SK-N-SH (cell line): ENCODE results near the gene CCDC88C. TPM values are rescaled to one million over a fixed set of nuclear protein-coding genes. Genes with fewer than 3 reads are reported as not detected.

Source experiments
- CTCF ChIA-PET: fragments of 300-600, 350-600 bp; formaldehyde crosslinking; extraction: SDS; loops from one replicate; lab custom pipeline; 2021; lab: Yijun Ruan, JAX
- POLR2A ChIA-PET: fragments of 350-600 bp; sonication (Branson Sonifier 250); formaldehyde crosslinking; extraction: SDS; loops from one replicate; lab custom pipeline; 2020; ENCODE audit warnings: antibody characterized with exemption, inconsistent platforms; lab: Yijun Ruan, JAX
- DNase-seq: peaks from one replicate; pipeline ENCODE4 v3.0.0; 2012
- H2AFZ ChIP-seq: fragments of 200-600 bp; sonication (generic); 2 replicates; pipeline ENCODE4 v1.8.1; 2016; ENCODE audit warnings: antibody characterized with exemption, mild to moderate bottlenecking, low read depth
- H3F3A ChIP-seq: fragments of 200-600 bp; sonication (generic); replicated peaks from 2 replicates; pipeline ENCODE3; 2016; ENCODE audit warnings: antibody characterized with exemption, mild to moderate bottlenecking; ENCODE audit not compliant: insufficient read depth
- H3K27ac ChIP-seq, 2 experiments: fragments of 200-500 bp in 1 of 2; fragments of 200-600 bp in 1 of 2; sonication (Bioruptor generic) in 1 of 2; sonication (generic), shearing (Covaris generic) in 1 of 2; 2 replicates each; pipeline versions ENCODE4 v1.5.1 to v1.6.1; 2014 to 2016; ENCODE audit warnings: low read depth in 2 of 2, inconsistent platforms in 1 of 2, low read length in 1 of 2, mild to moderate bottlenecking in 1 of 2, mixed read lengths in 1 of 2
- H3K27me3 ChIP-seq: fragments of 200-600 bp; sonication (generic), shearing (Covaris generic); 2 replicates; pipeline ENCODE4 v1.6.1; 2016; ENCODE audit warnings: mixed run types; ENCODE audit not compliant: insufficient read depth
- H3K36me3 ChIP-seq, 2 experiments: fragments of 200-500 bp in 1 of 2; fragments of 200-600 bp in 1 of 2; sonication (Bioruptor generic) in 1 of 2; sonication (generic) in 1 of 2; replicated peaks in 1 of 2; 2 replicates each; pipeline versions ENCODE3 to v1.5.1; 2014 to 2016; ENCODE audit warnings: low read length in 1 of 2, mild to moderate bottlenecking in 1 of 2; ENCODE audit not compliant: insufficient read depth in 2 of 2, control insufficient read depth in 1 of 2
- H3K4me1 ChIP-seq, 2 experiments: fragments of 200-500 bp in 1 of 2; fragments of 200-600 bp in 1 of 2; sonication (Bioruptor generic) in 1 of 2; sonication (generic), shearing (Covaris generic) in 1 of 2; 2 replicates each; pipeline versions ENCODE4 v1.5.1 to v1.6.1; 2014 to 2016; ENCODE audit warnings: low read depth in 1 of 2, low read length in 1 of 2, mixed run types in 1 of 2; ENCODE audit not compliant: insufficient read depth in 2 of 2, control insufficient read depth in 1 of 2
- H3K4me2 ChIP-seq: fragments of 200-600 bp; sonication (generic), shearing (Covaris generic); 2 replicates; pipeline ENCODE4 v1.6.1; 2017; ENCODE audit warnings: mixed run types
- H3K4me3 ChIP-seq, 2 experiments: fragments of 200-500 bp in 1 of 2; fragments of 200-600 bp in 1 of 2; sonication (Bioruptor generic) in 1 of 2; sonication (generic), shearing (Covaris generic) in 1 of 2; 2 replicates each; pipeline versions ENCODE4 v1.5.1 to v1.8.1; 2014 to 2016; ENCODE audit warnings: low read depth in 2 of 2, inconsistent platforms in 1 of 2, low read length in 1 of 2, mild to moderate bottlenecking in 1 of 2, mixed read lengths in 1 of 2, moderate library complexity in 1 of 2
- H3K79me2 ChIP-seq: fragments of 200-600 bp; sonication (generic); 2 replicates; pipeline ENCODE4 v1.8.1; 2017; ENCODE audit warnings: mild to moderate bottlenecking; ENCODE audit not compliant: insufficient read depth
- H3K9ac ChIP-seq: fragments of 200-600 bp; sonication (generic); 2 replicates; pipeline ENCODE4 v1.6.1; 2017; ENCODE audit warnings: mixed run types
- H3K9me2 ChIP-seq: fragments of 200-600 bp; sonication (generic); 2 replicates; pipeline ENCODE4 v1.6.1; 2017; ENCODE audit warnings: mixed run types
- H3K9me3 ChIP-seq: fragments of 200-600 bp; sonication (generic); 2 replicates; pipeline ENCODE4 v1.6.1; 2017; ENCODE audit warnings: mixed run types, mild to moderate bottlenecking, moderate library complexity
- H4K20me1 ChIP-seq: fragments of 200-600 bp; sonication (generic); 2 replicates; pipeline ENCODE4 v1.6.1; 2017; ENCODE audit warnings: mild to moderate bottlenecking, mixed run types; ENCODE audit not compliant: insufficient read depth
- CHD2 ChIP-seq: fragments of 150-350 bp; IDR thresholded peaks from 2 replicates; pipeline ENCODE4 v1.6.1; 2018; ENCODE audit warnings: low read length; ENCODE audit not compliant: partially characterized antibody
- ELF1 ChIP-seq: IDR thresholded peaks from 2 replicates; pipeline ENCODE4 v1.4.0; 2012
- EP300 ChIP-seq, 2 experiments: IDR thresholded peaks; 2 replicates each; pipeline versions ENCODE4 v1.4.0 to v1.6.1; 2012; ENCODE audit warnings: borderline replicate concordance in 1 of 2, low read depth in 1 of 2, low read length in 1 of 2
- FOSL2 ChIP-seq: IDR thresholded peaks from 2 replicates; pipeline ENCODE4 v1.4.0; 2012; ENCODE audit warnings: low read depth, mild to moderate bottlenecking, moderate library complexity, borderline replicate concordance
- FOXJ3 ChIP-seq: sonication (generic); formaldehyde crosslinking; IDR thresholded peaks from 2 replicates; pipeline ENCODE4 v1.5.1; 2020; ENCODE audit warnings: mild to moderate bottlenecking, missing genetic modification reagents
- GABPA ChIP-seq: IDR thresholded peaks from 2 replicates; pipeline ENCODE4 v1.4.0; 2012; ENCODE audit warnings: low read depth, mild to moderate bottlenecking
- IRF3 ChIP-seq: fragments of 150-350 bp; IDR thresholded peaks from 2 replicates; pipeline ENCODE4 v1.6.1; 2016; ENCODE audit warnings: mild to moderate bottlenecking, low read depth, low read length
- JUND ChIP-seq: IDR thresholded peaks from 2 replicates; pipeline ENCODE4 v1.4.0; 2012
- MAX ChIP-seq: IDR thresholded peaks from 2 replicates; pipeline ENCODE4 v1.4.0; 2012; ENCODE audit warnings: low read depth
- NRF1 ChIP-seq: IDR thresholded peaks from 2 replicates; pipeline ENCODE4 v1.6.1; 2012; ENCODE audit warnings: low read depth, mild to moderate bottlenecking, low read length
- POLR2AphosphoS5 ChIP-seq: IDR thresholded peaks from 2 replicates; pipeline ENCODE4 v1.6.1; 2012; ENCODE audit warnings: low read depth, low read length
- RCOR1 ChIP-seq: fragments of 150-350 bp; IDR thresholded peaks from 2 replicates; pipeline ENCODE4 v1.6.1; 2017; ENCODE audit warnings: antibody characterized with exemption, low read length
- REST ChIP-seq: IDR thresholded peaks from 2 replicates; pipeline ENCODE4 v1.6.1; 2012; ENCODE audit warnings: mild to moderate bottlenecking, low read depth, low read length, moderate library complexity
- RFX5 ChIP-seq: IDR thresholded peaks from 2 replicates; pipeline ENCODE4 v1.6.1; 2012; ENCODE audit warnings: mild to moderate bottlenecking, improper control_type of control experiment, low read length
- RXRA ChIP-seq: IDR thresholded peaks from 2 replicates; pipeline ENCODE4 v1.4.0; 2012; ENCODE audit warnings: low read depth, mild to moderate bottlenecking, borderline replicate concordance
- SIN3A ChIP-seq: IDR thresholded peaks from 2 replicates; pipeline ENCODE4 v1.6.1; 2012; ENCODE audit warnings: low read depth, mild to moderate bottlenecking, low read length, moderate library complexity, borderline replicate concordance
- SMC3 ChIP-seq: IDR thresholded peaks from 2 replicates; pipeline ENCODE4 v1.6.1; 2012; ENCODE audit warnings: low read depth, low read length, improper control_type of control experiment
- TAF1 ChIP-seq: IDR thresholded peaks from 2 replicates; pipeline ENCODE4 v1.6.1; 2012; ENCODE audit warnings: low read depth, mild to moderate bottlenecking, low read length, moderate library complexity, borderline replicate concordance
- YY1 ChIP-seq: IDR thresholded peaks from 2 replicates; pipeline ENCODE4 v1.4.0; 2012; ENCODE audit warnings: low read depth, mild to moderate bottlenecking
- WGBS: methylation state at CpG from one replicate; pipeline ENCODE4 v1.1.6; 2017; ENCODE audit warnings: low lambda C conversion rate; 5-methylcytosine and 5-hydroxymethylcytosine counted together
- polyA plus RNA-seq, 3 experiments: library from polyadenylated mRNA; depleted of rRNA; stranded (reverse); fragments of >200 nt; gene quantifications; 2 replicates each; pipeline ENCODE4 v1.2.3, GENCODE V29; 2012
- TF ChIP-seq, protein P1 (sequence below): IDR thresholded peaks from 2 replicates; pipeline ENCODE4; 2012

CCDC88C gene
- polyA plus RNA-seq, 1 of the 3 experiments (the other 2 are of a cell fraction) = 0.39 TPM

DNA sequence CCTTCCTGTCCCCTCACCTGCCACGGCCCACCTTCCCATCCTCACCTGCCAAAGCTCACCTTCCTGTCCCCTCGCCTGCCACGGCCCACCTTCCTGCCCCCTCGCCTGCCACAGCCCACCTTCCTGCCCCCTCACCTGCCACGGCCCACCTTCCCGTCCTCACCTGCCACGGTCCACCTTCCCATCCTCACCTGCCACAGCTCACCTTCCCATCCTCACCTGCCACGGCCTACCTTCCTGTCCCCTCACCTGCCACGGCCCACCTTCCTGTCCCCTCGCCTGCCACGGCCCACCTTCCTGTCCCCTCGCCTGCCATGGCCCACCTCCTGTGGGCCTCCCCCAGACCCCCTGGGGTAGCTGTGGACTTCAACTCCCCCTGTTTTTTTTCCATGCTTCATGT lies 124.3 kb downstream of the CCDC88C start:
- no peak overlapping the region for H3K9ac ChIP-seq
- TF ChIP-seq FOSL2 = no peak
- TF ChIP-seq POLR2AphosphoS5 = no peak
- no peak for TF ChIP-seq NRF1
- TF ChIP-seq EP300 (IDR thresholded peaks at IDR 0.05; ENCODE audit: borderline replicate concordance in 1 of 2, low read depth in 1 of 2, low read length in 1 of 2) = no peak
- TF ChIP-seq RFX5 = no peak
- TF ChIP-seq, protein P1, sequence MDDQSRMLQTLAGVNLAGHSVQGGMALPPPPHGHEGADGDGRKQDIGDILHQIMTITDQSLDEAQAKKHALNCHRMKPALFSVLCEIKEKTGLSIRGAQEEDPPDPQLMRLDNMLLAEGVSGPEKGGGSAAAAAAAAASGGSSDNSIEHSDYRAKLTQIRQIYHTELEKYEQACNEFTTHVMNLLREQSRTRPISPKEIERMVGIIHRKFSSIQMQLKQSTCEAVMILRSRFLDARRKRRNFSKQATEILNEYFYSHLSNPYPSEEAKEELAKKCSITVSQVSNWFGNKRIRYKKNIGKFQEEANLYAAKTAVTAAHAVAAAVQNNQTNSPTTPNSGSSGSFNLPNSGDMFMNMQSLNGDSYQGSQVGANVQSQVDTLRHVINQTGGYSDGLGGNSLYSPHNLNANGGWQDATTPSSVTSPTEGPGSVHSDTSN = no peak
- no peak for TF ChIP-seq RCOR1
- TF ChIP-seq ELF1 = no peak
- no peak for TF ChIP-seq CHD2
- TF ChIP-seq, all 33 proteins: peak for 0
- no peak for DNase-seq
- Histone ChIP-seq H4K20me1 (no peaks in the 10 kb centered on the region), H3K4me2 (no peak overlapping the region), H3K27me3 (no peaks in the 10 kb centered on the region), H3K36me3 (no peaks in the 10 kb centered on the region), H3K4me3 (no peak overlapping the region), H3K9me3 (no peaks in the 10 kb centered on the region), H3F3A (no peaks in the 10 kb centered on the region), H3K4me1 (no peaks in the 10 kb centered on the region), H3K79me2 (no peaks in the 10 kb centered on the region), H2AFZ (no peak overlapping the region), H3K9me2 (no peaks in the 10 kb centered on the region), H3K27ac (no peak overlapping the region)
- ChIA-PET CTCF (interaction anchor here (0.6 to 18.4 kb wide), 3 partner anchors 16 to 118 kb away, joined by 4 to 391 read pairs (median 4); no protein-coding TSS in a partner anchor), POLR2A (no interaction called here)
- WGBS = 45% methylated on average over 12 of the region's 12 CpGs

GRCh38 chr14:91292491-91292890 lies 125.1 kb downstream of the CCDC88C start:
- Histone ChIP-seq H3K4me3 (no peak overlapping the region), H3K36me3 (no peaks in the 10 kb centered on the region), H4K20me1 (no peaks in the 10 kb centered on the region), H3K27me3 (no peaks in the 10 kb centered on the region), H3K27ac (no peak overlapping the region), H3K79me2 (no peaks in the 10 kb centered on the region), H3K9me3 (no peaks in the 10 kb centered on the region), H3K9me2 (no peaks in the 10 kb centered on the region), H3F3A (no peaks in the 10 kb centered on the region), H2AFZ (no peak overlapping the region), H3K9ac (no peak overlapping the region), H3K4me2 (no peak overlapping the region), H3K4me1 (no peaks in the 10 kb centered on the region)
- POLR2A ChIA-PET = no interaction called here
- CTCF ChIA-PET = interaction anchor here (18.4 kb wide), 1 partner anchor 118 kb away, joined by 391 read pairs; no protein-coding TSS in a partner anchor
- WGBS = 80% methylated on average over 14 of the region's 15 CpGs
- no peak for DNase-seq
- TF ChIP-seq JUND (no peak), SIN3A (no peak), RXRA (no peak), FOSL2 (no peak), YY1 (no peak), IRF3 (no peak), TAF1 (no peak), REST (no peak), SMC3 (no peak), RCOR1 (no peak), FOXJ3 (CRISPR knock-in tag) (no peak), MAX (no peak), GABPA (no peak), POLR2AphosphoS5 (no peak)
